ENCODE measurements around the gene AHI1.

AHI1 gene

DNA sequence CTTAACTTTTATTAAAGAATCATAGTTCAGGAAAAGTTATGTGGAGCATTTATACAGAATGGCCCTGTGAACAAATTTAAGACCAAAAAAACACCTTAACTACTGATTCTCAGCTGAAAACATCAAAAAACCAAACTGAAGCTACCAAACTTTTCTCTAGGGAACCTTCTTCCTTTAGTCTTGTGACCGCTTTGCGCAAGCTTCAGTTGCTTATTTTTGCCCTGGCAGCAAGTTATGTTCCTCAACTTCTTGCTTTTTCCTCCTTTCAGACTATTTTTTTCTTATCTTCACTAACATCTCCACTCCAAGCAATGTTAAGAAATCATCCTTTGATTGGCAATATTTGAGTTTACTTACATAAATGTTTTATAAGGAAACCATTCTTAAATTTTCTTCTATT, 216.3 kb downstream of the AHI1 start:
- TF ChIP-seq KLF7 (tag by site-specific recombination; IDR thresholded peaks at IDR 0.05; ENCODE audit: borderline replicate concordance) (no peak), ZNF221 (tag by site-specific recombination; IDR thresholded peaks at IDR 0.05; ENCODE audit: borderline replicate concordance) (no peak), ZNF248 (tag by site-specific recombination; IDR thresholded peaks at IDR 0.05) (no peak), ZNF610 (tag by site-specific recombination; IDR thresholded peaks at IDR 0.05; ENCODE audit: borderline replicate concordance) (no peak), ZNF776 (tag by site-specific recombination; IDR thresholded peaks at IDR 0.05; ENCODE audit: borderline replicate concordance) (no peak), ZNF24 (tag by site-specific recombination; IDR thresholded peaks at IDR 0.05) (no peak), ZNF596 (tag by site-specific recombination; IDR thresholded peaks at IDR 0.05) (no peak), ZNF624 (tag by site-specific recombination; IDR thresholded peaks at IDR 0.05) (no peak), SCRT1 (tag by site-specific recombination; IDR thresholded peaks at IDR 0.05; ENCODE audit: borderline replicate concordance) (no peak), AEBP2 (tag by site-specific recombination; IDR thresholded peaks at IDR 0.05; ENCODE audit: borderline replicate concordance) (no peak), ZNF558 (tag by site-specific recombination; IDR thresholded peaks at IDR 0.05) (no peak), KLF9 (tag by site-specific recombination; IDR thresholded peaks at IDR 0.05; ENCODE audit: low read depth) (no peak), ZNF391 (tag by site-specific recombination; IDR thresholded peaks at IDR 0.05; ENCODE audit: borderline replicate concordance, low read depth) (no peak), ZNF350 (tag by site-specific recombination; IDR thresholded peaks at IDR 0.05) (no peak), SP3 (tag by site-specific recombination; IDR thresholded peaks at IDR 0.05) (no peak)
- TF ChIP-seq, protein P1, sequence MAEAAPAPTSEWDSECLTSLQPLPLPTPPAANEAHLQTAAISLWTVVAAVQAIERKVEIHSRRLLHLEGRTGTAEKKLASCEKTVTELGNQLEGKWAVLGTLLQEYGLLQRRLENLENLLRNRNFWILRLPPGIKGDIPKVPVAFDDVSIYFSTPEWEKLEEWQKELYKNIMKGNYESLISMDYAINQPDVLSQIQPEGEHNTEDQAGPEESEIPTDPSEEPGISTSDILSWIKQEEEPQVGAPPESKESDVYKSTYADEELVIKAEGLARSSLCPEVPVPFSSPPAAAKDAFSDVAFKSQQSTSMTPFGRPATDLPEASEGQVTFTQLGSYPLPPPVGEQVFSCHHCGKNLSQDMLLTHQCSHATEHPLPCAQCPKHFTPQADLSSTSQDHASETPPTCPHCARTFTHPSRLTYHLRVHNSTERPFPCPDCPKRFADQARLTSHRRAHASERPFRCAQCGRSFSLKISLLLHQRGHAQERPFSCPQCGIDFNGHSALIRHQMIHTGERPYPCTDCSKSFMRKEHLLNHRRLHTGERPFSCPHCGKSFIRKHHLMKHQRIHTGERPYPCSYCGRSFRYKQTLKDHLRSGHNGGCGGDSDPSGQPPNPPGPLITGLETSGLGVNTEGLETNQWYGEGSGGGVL (tag by site-specific recombination; IDR thresholded peaks at IDR 0.05), result no peak
- TF ChIP-seq, protein P2, sequence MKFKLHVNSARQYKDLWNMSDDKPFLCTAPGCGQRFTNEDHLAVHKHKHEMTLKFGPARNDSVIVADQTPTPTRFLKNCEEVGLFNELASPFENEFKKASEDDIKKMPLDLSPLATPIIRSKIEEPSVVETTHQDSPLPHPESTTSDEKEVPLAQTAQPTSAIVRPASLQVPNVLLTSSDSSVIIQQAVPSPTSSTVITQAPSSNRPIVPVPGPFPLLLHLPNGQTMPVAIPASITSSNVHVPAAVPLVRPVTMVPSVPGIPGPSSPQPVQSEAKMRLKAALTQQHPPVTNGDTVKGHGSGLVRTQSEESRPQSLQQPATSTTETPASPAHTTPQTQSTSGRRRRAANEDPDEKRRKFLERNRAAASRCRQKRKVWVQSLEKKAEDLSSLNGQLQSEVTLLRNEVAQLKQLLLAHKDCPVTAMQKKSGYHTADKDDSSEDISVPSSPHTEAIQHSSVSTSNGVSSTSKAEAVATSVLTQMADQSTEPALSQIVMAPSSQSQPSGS (tag by site-specific recombination; IDR thresholded peaks at IDR 0.05; ENCODE audit: low read depth), result no peak
- TF ChIP-seq, protein P3, sequence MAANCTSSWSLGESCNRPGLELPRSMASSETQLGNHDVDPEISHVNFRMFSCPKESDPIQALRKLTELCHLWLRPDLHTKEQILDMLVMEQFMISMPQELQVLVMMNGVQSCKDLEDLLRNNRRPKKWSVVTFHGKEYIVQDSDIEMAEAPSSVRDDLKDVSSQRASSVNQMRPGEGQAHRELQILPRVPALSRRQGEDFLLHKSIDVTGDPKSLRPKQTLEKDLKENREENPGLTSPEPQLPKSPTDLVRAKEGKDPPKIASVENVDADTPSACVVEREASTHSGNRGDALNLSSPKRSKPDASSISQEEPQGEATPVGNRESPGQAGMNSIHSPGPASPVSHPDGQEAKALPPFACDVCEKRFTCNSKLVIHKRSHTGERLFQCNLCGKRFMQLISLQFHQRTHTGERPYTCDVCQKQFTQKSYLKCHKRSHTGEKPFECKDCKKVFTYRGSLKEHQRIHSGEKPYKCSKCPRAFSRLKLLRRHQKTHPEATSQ (tag by site-specific recombination; IDR thresholded peaks at IDR 0.05), result no peak
- TF ChIP-seq, protein P4, sequence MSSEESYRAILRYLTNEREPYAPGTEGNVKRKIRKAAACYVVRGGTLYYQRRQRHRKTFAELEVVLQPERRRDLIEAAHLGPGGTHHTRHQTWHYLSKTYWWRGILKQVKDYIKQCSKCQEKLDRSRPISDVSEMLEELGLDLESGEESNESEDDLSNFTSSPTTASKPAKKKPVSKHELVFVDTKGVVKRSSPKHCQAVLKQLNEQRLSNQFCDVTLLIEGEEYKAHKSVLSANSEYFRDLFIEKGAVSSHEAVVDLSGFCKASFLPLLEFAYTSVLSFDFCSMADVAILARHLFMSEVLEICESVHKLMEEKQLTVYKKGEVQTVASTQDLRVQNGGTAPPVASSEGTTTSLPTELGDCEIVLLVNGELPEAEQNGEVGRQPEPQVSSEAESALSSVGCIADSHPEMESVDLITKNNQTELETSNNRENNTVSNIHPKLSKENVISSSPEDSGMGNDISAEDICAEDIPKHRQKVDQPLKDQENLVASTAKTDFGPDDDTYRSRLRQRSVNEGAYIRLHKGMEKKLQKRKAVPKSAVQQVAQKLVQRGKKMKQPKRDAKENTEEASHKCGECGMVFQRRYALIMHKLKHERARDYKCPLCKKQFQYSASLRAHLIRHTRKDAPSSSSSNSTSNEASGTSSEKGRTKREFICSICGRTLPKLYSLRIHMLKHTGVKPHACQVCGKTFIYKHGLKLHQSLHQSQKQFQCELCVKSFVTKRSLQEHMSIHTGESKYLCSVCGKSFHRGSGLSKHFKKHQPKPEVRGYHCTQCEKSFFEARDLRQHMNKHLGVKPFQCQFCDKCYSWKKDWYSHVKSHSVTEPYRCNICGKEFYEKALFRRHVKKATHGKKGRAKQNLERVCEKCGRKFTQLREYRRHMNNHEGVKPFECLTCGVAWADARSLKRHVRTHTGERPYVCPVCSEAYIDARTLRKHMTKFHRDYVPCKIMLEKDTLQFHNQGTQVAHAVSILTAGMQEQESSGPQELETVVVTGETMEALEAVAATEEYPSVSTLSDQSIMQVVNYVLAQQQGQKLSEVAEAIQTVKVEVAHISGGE (tag by site-specific recombination; conservative IDR thresholded peaks at IDR 0.05; ENCODE audit: low read depth), result no peak
- TF ChIP-seq, protein P5, sequence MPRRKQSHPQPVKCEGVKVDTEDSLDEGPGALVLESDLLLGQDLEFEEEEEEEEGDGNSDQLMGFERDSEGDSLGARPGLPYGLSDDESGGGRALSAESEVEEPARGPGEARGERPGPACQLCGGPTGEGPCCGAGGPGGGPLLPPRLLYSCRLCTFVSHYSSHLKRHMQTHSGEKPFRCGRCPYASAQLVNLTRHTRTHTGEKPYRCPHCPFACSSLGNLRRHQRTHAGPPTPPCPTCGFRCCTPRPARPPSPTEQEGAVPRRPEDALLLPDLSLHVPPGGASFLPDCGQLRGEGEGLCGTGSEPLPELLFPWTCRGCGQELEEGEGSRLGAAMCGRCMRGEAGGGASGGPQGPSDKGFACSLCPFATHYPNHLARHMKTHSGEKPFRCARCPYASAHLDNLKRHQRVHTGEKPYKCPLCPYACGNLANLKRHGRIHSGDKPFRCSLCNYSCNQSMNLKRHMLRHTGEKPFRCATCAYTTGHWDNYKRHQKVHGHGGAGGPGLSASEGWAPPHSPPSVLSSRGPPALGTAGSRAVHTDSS (tag by site-specific recombination; IDR thresholded peaks at IDR 0.05), result no peak
- Histone ChIP-seq H3K4me3 (ENCODE audit: low read depth, low read length) (no peak overlapping the region), H3K9me3 (ENCODE audit: control insufficient read depth, insufficient read depth, low read depth, low read length) (no peaks in the 10 kb centered on the region), H3K27ac (ENCODE audit: extremely low read depth, low read depth, low read length) (no peak overlapping the region), H3K4me1 (ENCODE audit: control insufficient read depth, insufficient read depth, low read length) (no peaks in the 10 kb centered on the region), H3K36me3 (ENCODE audit: control insufficient read depth in 2 of 2, insufficient read depth in 1 of 2, low read length in 2 of 2) (no peaks in the 10 kb centered on the region)
- ChIA-PET CTCF (no interaction called here), POLR2A (no interaction called here)

All from HEK293 (cell line).